NCI-H82 treated with DMSO at 0.1 percent for 48 hours (cell line): Measurements from ENCODE around the gene ERCC8.

ENCODE experiments used
- DNase-seq: peaks from one replicate; lab custom pipeline; 2025; ENCODE audit not compliant: unreplicated experiment; lab: John Stamatoyannopoulos, UW

Gene ERCC8

GRCh38 chr5:60841361-60841760 is 103.5 kb downstream of the ERCC8 start:
- DNase-seq: no peak

GRCh38 chr5:60836131-60836530 is 108.7 kb downstream of the ERCC8 start:
- DNase-seq: no peak

DNA sequence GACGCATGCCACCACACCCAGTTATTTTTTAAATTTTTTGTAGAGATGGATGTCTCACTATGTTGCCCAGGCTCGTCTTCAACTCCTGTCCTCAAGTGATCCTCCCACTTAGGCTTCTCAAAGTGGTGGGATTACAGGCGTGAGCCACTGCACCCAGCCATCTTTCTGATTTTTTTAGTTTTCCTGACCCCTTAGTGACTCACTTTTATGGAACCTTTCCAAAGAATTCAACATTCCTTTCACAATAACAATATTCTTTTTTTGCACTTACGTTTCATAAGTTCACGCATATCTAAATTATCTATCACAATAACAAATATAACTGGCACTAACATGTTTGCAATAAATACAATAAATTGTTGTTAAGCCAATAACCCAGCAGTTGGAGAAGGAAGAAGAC is 109.3 kb downstream of the ERCC8 start:
- no peak for DNase-seq

- no peak for DNase-seq
Observed at GRCh38 chr5:60833520-60833919, 111.3 kb downstream of the ERCC8 start.

DNA sequence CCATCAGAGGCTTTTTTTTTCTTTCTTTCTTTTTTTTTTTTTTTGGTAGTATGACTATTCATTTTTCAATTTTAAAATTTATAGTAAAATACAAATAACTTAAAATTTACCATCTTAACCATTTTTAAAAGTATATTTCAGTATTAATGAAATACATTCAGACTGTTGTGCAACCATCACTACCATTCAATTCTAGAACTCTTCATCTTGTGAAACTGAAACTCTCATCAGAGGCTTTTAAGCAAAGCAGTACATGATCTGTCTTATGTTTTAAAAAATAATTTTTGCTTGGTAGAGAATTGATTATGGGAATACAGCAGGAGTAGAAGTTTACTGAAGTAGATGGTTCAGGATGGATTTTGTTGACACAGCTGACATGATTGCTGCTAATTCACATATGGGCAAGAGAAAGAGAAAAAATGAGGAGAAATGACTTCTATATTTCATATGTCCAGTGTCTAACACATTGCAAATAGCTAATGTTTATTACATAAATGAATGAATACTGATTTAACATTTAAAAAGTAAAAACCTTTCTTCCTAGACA is 114.2 kb downstream of the ERCC8 start:
- DNase-seq: no peak

DNA sequence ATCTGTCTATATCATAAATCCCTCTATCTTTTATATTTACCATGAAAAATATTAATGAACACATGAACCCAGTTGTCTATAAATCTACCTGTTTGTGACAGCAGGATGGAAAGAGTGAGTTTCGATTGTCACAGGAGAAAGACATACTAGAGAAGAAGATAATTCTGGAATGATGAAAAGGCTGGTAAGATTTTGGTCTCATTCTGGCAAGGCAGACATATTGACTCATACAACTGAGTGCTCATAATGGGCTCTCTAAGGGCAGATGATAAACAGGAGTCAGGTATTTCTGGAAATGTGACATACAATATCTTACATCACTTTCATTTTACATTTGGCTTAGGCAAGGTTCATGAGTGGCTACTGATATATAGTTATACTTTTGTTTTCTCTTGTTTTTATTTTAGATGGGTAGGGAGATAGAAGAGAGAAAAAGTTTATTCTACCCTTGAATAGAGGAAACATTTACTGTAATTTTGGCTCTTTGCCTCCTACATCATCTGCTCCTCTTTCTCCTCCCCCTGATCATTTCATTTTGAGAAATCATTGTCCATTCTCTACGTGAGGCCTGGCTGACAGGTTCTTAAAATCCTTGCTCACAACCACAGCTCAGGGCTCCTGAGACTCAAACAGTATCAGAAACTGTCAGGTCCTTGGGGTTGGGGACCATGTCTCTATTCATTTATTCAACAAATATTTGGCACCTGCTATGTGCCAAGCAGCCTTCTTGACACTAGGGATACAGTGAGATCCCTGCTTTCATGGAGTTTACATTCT is 115.2 kb downstream of the ERCC8 start:
- no peak for DNase-seq

- DNase-seq: no peak
Observed at GRCh38 chr5:60827201-60827600, 117.7 kb downstream of the ERCC8 start.

DNA sequence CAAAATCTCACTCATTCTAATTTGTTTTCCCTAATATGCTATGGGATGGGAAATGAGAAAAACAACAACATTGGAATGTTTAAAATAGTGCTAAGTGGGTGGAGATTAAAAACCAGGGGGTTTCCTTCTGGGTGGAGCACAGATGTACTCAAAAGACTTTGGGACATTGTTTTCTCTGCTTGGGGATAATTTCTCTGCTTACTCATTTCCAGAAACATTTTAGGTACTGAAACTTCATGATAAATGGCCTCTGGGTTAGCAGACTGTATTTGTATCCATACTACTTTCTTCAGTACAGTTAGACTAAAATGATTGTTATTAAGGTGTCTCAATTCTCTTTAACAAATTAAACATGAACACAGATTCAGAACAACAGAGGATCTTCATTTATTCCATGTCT is 118.2 kb downstream of the ERCC8 start:
- DNase-seq: no peak
